Measurements from ENCODE around the gene DHRS7C.

DHRS7C gene, protein sequence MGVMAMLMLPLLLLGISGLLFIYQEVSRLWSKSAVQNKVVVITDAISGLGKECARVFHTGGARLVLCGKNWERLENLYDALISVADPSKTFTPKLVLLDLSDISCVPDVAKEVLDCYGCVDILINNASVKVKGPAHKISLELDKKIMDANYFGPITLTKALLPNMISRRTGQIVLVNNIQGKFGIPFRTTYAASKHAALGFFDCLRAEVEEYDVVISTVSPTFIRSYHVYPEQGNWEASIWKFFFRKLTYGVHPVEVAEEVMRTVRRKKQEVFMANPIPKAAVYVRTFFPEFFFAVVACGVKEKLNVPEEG

DNA sequence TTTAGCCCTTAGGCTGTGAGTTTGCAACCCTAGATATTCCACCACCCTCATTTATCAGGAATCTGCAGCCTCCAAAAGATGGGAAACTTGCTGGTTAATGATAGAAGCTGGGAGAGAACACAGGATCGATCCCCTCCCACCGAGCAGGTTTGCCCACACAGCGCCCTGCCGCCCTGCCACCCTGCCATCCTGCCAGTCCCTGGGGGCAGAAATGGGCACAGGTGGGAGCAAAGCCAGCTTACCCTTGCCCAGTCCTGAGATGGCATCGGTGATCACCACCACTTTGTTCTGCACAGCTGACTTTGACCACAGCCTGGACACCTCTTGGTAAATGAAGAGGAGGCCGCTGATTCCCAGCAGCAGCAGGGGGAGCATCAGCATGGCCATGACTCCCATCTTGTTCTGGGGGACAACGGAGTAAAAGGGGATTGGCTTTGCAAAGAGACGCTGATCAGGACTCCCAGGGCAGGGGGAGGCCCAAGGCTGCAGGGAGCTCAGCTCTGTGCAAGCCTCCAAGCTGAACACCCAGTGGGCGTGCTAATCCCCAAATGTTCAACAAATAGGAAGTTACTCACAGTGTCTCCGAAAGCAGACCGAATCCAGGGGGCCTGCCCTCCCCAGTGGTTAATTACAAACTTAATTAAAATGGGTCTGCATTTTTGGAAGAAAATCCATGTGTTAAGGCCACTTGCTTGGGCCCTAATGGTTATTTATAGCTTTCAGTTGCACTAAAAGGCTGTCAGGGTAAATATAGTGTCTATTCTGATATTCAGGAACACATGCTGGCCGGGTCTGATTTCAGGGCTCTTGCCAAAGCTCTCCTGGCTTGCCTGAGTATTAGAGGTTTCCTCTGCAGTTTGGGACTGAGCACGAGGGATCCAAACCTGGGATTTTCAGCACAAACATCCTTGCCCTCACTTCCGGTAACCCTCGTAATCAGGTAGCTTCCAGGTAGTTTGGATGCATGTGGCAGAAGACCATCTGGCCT lies at the start of gene DHRS7C:
Gene DHRS7C (minus strand): TSS at position 704 of the 988 bp plus-strand sequence. CDS start 308 bp downstream, at position 396.
- peak in 2 of 51 donors; percentile 2 for DNase-seq

DNA sequence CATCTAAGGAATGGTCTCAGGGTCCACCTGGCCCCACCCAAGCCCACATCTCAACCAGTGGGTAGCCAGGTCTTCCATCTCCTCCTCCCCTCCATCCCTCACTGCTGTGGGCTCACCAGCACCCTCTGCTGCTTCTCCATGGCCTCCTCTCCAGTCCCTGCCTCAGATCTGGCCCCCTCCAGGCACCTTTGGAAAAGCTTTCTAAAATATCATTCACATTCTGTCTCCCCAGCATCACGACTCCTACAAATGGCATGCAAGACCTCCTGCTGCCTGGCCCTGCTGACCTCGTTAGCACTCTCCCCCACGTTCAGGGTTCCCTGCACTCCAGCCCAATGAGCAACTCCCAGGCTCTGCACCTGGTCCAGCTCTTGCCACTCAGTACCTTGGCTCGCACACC lies 48.0 kb upstream of the DHRS7C start:
- no peak for DNase-seq

- DNase-seq, result no peak
Observed at GRCh38 chr17:9837551-9838471, 46.4 kb upstream of the DHRS7C start.

DNA sequence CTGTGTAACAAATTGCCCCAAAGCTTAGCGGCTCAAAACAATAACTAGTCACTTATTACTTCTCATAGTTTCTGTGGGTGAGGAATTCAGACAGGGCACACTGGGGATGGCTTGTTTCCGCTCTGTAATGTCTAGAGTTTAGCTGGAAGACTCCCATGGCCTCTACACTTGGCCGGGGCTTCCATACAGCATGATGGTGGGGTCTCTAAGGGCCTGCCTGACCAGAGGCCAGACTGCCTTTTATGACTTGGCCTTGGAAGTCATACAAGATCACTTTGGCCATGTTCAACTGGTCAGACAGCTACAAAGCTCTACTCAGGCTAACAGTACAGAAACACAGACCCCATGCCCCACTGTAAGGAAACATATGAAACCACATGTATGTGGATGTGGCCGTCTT lies 42.5 kb upstream of the DHRS7C start:
- DNase-seq, result no peak

DNA sequence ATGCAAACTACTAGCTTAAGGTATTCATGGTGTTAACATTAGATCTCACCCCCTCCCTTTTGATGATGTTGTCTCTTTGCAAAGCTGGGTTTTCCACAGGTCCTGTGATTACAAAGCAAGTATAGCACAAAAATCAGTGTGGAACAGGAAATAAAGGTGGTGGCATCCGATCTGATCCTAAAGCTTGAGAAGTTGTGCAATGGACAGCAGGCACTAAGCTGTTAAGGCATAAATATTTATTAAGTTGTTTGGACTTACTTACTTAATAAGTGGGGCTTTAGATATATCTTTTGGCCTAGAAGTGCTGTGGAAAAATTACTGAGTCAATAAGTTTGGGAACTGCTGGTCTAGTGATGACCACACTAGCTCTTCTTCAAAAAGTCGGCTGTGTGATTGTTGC lies 39.3 kb upstream of the DHRS7C start:
- no peak for DNase-seq

DNA sequence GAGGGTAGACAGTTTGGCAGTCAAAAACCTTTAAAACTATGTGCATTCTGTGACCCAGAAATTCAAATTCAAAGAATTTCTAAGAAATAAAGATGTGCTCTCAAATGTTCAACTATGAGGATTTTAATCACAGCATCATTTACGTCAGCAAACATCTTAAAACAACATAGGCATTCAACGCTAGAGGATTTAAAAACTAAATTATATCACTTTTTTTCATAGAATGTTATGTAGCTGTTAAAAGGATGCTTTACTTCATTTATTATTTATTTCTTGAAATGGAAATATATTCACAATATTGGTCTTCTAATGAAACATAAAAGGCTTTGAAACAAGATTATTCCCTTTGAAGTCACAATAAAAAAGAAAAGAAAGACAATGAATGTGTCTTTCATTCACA lies 38.0 kb upstream of the DHRS7C start:
- DNase-seq, result no peak

DNA sequence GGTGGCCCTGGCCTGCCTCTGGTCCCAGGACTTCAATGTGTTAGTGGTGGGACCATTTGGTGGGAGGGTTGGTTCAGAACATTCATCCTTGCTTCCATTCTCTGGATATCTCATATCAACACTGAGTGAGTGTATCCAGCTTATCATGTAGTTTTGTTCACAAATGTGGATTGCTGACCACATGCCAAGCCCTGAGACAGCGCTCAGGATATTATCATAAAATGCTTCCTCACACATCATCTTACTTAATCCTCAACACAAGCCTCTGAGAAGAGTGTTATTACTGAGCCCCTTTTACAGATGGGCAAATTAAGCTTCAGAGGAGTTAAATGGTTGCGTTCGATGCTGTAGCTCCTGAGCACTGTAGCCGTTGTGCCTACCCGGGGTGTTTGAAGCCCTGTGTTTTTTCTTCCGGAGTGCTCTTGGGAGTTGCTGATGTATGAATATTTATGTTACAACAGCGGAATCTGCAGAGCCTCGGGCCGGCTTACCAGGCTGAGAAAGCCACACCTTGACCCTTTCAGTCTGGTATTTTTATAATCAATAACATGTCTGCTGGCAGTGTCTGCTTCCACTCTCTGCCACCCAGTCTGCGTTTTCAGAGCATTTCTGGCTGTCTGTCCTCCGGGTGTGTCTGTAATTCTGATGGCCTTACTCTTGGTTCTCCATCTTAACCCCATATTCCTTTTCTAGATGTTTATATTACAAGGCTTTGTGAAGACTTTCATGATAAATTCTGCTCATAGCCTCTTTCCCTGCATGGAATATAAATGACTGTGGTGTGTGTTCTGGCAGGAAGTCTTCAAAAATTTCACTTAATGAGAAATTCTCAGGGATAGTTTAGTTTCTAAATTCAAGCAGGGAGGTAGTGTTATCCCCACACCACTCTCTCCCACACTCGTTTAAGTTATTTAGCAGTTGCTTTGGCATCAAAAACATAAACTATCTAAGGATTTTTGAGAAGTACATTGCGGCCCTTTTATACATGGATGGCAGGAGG lies 37.2 kb upstream of the DHRS7C start:
- no peak for DNase-seq

DNA sequence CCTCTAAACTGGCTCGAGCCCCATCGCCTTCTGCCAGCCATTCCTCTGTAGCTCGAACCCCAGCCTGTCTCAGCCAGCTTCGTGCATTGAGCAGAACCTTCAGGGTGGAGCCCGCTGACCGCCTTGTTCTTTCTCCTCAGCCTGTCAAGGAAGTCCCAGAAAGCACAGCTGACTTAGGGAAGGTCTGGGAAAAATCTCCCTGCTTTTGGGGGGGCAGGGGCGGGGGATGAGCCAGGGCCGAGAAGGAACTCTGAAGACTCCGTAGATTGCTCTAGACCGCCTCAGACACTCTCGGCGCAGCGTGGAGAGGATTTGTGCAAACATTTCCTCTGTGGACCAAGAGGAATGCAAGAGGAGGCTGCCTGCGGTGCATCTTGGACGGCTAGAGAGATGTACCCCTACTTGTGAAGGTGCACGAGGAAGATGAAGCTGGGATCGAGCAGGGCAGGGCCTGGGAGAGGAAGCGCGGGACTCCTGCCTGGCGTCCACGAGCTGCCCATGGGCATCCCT lies 34.3 kb upstream of the DHRS7C start, which contains the start of gene GLP2R:
Gene GLP2R (plus strand): TSS at position 284 of the 510 bp plus-strand sequence. CDS start 140 bp downstream, at position 424.
- no peak for DNase-seq

DNA sequence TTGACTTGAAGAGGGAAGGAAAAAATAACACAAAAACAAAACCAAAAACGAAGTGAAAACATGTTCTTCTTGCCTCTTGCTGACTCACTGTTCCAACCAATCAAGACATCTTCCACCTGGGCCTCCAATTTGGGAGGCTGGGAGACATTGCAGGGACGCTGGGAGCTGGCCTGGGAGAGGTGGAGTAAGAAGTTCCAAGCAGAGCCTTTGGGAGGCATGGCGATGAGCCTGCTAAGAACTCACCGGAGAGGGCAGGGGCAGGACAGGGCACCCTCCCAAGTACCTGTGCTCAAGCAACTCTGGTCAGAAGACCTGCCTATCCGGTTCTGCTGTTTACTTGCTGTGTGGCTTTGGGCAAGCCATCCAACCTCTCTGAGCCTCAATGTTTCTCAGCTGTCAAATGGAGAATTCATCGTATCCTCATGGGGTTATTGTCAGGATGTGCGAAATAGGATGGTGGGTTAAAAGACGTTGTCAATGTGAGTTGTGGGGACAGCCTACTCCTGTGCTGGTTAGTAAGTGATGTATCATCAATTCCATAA lies 33.5 kb upstream of the DHRS7C start:
- no peak for DNase-seq

DNA sequence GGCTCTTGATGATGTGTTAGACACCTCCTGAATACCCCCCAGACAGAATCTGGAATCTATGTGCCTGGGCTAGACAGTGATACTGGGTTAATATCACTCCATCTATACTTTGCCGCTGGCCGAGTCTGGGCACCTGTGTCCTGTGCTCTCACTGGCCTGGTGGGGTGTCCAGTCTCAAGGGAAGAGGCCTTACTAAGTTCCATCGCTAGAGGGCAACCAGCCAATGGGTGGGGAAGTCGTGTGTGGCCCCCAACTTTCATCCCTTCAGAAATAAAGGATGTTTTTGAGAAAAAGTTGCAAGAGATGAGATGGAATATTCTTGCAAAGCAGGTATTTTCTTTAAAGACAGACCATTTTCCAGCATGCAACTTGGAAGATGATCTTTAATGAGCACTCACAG lies 32.7 kb upstream of the DHRS7C start:
- no peak for DNase-seq

DNA sequence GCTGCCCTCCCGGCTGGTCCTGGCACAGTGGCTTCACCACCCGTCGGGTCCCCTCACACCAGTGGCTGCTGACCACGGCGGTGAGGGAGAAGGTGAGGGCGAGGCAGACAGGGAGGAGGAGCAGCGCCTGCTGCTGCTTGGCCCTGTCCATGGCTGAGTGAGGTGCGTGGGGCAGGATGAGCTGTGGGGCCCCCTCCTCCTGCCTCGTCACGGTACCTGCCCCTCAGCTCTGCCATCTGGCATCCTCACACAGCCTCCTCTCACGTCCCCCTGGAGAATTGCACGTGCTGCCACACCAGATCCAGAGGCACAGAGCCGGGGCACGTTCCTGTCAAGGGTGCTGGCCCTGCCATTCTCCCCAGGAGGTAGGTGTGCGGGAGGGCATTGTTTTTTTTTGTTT lies 30.5 kb upstream of the DHRS7C start, which contains the start of gene GSG1L2:
Gene GSG1L2 (minus strand): TSS at position 159 of the 400 bp plus-strand sequence. CDS start 8 bp downstream, at position 151.
- DNase-seq, result no peak

DNA sequence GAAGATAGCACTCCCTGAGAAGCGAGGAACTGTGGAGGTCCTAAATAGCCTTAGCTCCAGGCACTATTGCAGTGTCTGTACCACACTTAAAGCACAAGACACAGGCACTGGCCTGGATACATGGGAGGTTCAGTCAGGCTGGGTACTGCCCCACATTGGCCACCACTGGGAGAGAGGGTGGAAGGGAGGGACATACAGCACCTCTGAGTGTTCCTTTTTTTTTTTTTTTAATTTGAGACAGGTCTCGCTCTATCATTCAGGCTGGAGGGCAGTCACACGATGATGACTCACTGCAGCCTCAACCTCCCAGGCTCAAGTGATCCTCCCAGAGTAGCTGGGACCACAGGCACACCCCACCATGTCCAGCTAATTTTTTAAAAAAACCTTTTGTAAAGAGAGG lies 29.1 kb upstream of the DHRS7C start:
- no peak for DNase-seq

GRCh38 chr17:9818760-9819159 lies 27.4 kb upstream of the DHRS7C start:
- no peak for DNase-seq

- DNase-seq, result peak in 10 of 51 donors; percentile 1 to 50 (median 6)
Observed at GRCh38 chr17:9817086-9817485, 25.7 kb upstream of the DHRS7C start.

DNA sequence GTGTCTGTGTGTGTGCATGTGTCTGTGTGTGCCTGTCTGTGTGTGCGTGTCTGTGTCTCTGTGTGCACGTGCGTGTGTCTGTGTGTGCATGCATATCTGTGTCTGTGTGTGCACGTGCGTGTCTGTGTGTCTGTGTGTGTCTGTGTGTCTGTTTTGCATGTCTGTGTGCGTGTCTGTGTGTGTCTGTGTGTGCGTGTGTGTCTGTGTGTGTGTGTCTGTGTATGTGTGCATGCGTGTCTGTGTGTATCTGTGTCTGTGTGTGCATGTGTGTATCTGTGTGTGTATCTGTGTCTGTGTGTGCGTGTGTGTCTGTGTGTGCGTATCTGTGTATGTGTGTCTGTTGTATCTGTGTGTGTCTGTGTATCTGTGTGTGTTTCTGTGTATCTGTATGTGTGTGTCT lies 25.1 kb upstream of the DHRS7C start:
- DNase-seq, result no peak

DNA sequence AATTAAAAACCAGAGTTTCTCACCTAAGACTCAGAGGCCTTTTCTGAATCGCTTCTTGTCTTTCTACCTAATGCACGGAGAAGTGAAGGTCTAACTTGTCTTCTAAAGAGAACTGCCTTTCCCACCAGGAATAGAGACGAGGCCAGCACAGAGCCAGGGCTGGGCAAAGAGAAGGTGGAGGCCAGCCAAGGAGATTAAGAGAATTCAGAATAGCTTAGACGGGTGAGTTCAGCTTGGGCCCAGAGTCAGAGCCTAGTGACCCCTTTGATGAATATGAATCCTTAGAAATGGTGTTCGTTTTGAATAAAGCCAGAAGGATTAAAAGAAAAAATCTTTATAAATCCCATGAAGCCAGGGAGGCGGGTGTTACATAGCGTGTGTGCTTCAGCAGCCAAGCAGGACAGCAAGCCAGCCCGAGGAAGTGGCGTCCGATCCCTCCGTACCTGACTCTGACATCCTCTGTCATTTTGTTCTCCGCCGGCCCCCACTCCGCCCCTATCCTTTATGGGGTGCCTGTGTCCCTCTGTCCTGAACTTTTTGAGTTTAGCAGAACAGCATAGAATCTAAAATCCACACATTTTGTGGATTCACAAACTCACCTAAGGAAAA lies 23.0 kb upstream of the DHRS7C start:
- no peak for DNase-seq

- no peak for DNase-seq
Observed at GRCh38 chr17:9813166-9813565, 21.8 kb upstream of the DHRS7C start.

DNA sequence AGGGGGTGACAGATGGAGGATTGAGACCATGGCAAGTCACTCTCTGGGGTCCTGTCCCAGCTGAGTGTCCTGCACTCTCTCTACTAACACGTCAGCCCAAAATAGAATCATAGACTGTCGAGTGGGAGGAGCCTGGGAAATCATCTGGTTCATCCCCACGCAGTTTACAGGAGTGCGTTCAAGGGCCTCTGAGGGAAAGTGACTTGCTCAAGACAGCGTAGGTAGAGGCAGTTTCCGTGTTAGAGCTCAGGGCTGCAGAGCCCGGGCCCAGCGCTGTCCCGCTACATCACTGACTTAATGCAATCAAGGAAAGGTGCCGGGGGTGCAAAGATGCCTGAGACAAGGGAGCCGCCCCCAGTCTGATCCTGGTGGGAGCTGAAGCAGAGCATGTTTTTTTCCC lies 20.1 kb upstream of the DHRS7C start:
- no peak for DNase-seq

DNA sequence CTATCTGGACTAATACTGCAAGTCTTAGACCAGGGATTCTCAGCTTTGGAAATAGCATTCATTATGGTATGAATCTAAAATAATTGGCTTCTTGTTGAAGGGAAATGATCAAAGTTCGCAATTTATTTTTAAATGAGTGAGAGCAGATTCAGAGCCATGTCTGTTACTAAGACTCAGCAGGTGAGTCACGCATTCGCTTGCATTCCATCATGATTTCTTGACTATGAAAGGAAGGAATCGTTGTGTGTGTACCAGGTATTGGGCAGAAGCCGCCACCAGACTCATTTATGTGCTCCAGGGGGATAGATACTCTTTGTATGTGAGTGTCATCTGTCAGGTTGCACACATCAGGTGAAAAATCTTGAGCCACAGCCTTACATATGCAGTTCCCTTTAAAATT lies 19.7 kb upstream of the DHRS7C start:
- no peak for DNase-seq
